HCT116 (cell line): ENCODE results near the gene ARHGEF12. TPM values are rescaled to one million over a fixed set of nuclear protein-coding genes. Genes with fewer than 3 reads are reported as not detected.
"Not testable (repeated sequence)": the region's sequence is repeated elsewhere in the genome, so short reads cannot be mapped to it uniquely, and the experiment has no call there.

Experiments
- ATAC-seq: fragments of 200-7000 bp; cut with Tn5 transposase; 2 replicates; pipeline ENCODE4 v1.9.1; 2020; ENCODE audit warnings: mild to moderate bottlenecking, moderate library complexity
- BruUV-seq: library from RNA; stranded (reverse); fragments of 400-500 nt; replicated peaks from 2 replicates; lab custom pipeline; 2021; lab: Mats Ljungman, UMichigan
- CTCF ChIA-PET: fragments of 300-600 bp; sonication (Branson Sonifier 250); formaldehyde crosslinking; loops from one replicate; lab custom pipeline; 2021; ENCODE audit warnings: antibody characterized with exemption; lab: Charles Lee
- POLR2A ChIA-PET: fragments of 300-600, 350-600 bp; sonication (Branson Sonifier 250); formaldehyde crosslinking; loops from one replicate; lab custom pipeline; 2021; ENCODE audit warnings: antibody characterized with exemption; lab: Charles Lee
- RAD21 ChIA-PET, 2 experiments: fragments of 300-600 bp; sonication (Branson Sonifier 250); formaldehyde crosslinking; loops; one replicate each; lab custom pipeline; 2023; ENCODE audit warnings: low total read pairs in 2 of 2; ENCODE audit not compliant: uncharacterized antibody in 2 of 2, unreplicated experiment in 2 of 2, low non-redundant PET in 1 of 2; lab: Charles Lee
- DNase-seq: peaks from one replicate; pipeline ENCODE4 v3.0.0-alpha.2; 2010; ENCODE audit warnings: low read depth, low spot score
- H2AFZ ChIP-seq: fragments of 200-600 bp; shearing (Covaris generic), sonication (generic); 2 replicates; pipeline ENCODE4 v1.6.1; 2017; ENCODE audit warnings: low read depth, mixed run types, mixed read lengths, antibody characterized with exemption, low read length; ENCODE audit not compliant: poor library complexity, severe bottlenecking
- H3K27ac ChIP-seq: 2 replicates; pipeline ENCODE4 v1.5.1; 2012; ENCODE audit warnings: low read depth, low read length
- H3K27me3 ChIP-seq: fragments of 200-600 bp; sonication (generic); 2 replicates; pipeline ENCODE4 v1.6.1; 2016; ENCODE audit warnings: mixed run types, low read length, mixed read lengths; ENCODE audit not compliant: insufficient read depth
- H3K36me3 ChIP-seq, 2 experiments: fragments of 200-500 bp in 1 of 2; fragments of 200-600 bp in 1 of 2; sonication (Bioruptor generic) in 1 of 2; sonication (generic) in 1 of 2; 2 replicates each; pipeline versions ENCODE4 v1.5.1 to v1.6.1; 2014 to 2016; ENCODE audit warnings: low read length in 2 of 2, inconsistent platforms in 1 of 2, mixed read lengths in 1 of 2, mixed run types in 1 of 2; ENCODE audit not compliant: insufficient read depth in 2 of 2, control insufficient read depth in 1 of 2
- H3K4me1 ChIP-seq, 2 experiments: fragments of 200-600 bp in 1 of 2; sonication (generic) in 1 of 2; 2 replicates each; pipeline versions ENCODE4 v1.5.1 to v1.6.1; 2012 to 2017; ENCODE audit warnings: low read length in 2 of 2, inconsistent platforms in 1 of 2, mild to moderate bottlenecking in 1 of 2, mixed read lengths in 1 of 2, mixed run types in 1 of 2, moderate library complexity in 1 of 2; ENCODE audit not compliant: insufficient read depth in 2 of 2, control insufficient read depth in 1 of 2
- H3K4me2 ChIP-seq: fragments of 200-600 bp; sonication (generic); 2 replicates; pipeline ENCODE4 v1.6.1; 2017; ENCODE audit warnings: mixed run types, low read length, mixed read lengths
- H3K4me3 ChIP-seq, 2 experiments: fragments of 200-600 bp in 1 of 2; sonication (generic) in 1 of 2; replicated peaks in 1 of 2; 2 replicates each; pipeline ENCODE4 v1.5.1; 2011 to 2016; ENCODE audit warnings: low read length in 2 of 2, control low read depth in 1 of 2, low read depth in 1 of 2, mild to moderate bottlenecking in 1 of 2, mixed read lengths in 1 of 2, mixed run types in 1 of 2
- H3K79me2 ChIP-seq: fragments of 200-600 bp; sonication (generic); 2 replicates; pipeline ENCODE4 v1.6.1; 2017; ENCODE audit warnings: mild to moderate bottlenecking, mixed run types, low read length, moderate library complexity, mixed read lengths; ENCODE audit not compliant: insufficient read depth
- H3K9ac ChIP-seq: fragments of 200-600 bp; sonication (generic); 2 replicates; pipeline ENCODE4 v1.6.1; 2016; ENCODE audit warnings: low read length, mixed read lengths
- H3K9me2 ChIP-seq: fragments of 200-600 bp; sonication (generic), shearing (Covaris generic); 2 replicates; pipeline ENCODE4 v1.6.1; 2017; ENCODE audit warnings: mixed run types, mild to moderate bottlenecking, moderate library complexity; ENCODE audit not compliant: insufficient read depth
- H3K9me3 ChIP-seq, 2 experiments: fragments of 200-500 bp in 1 of 2; fragments of 200-600 bp in 1 of 2; sonication (Bioruptor generic) in 1 of 2; sonication (generic) in 1 of 2; 2 replicates each; pipeline ENCODE4 v1.6.1; 2014 to 2017; ENCODE audit warnings: low read length in 2 of 2, mixed read lengths in 2 of 2, inconsistent platforms in 1 of 2, low read depth in 1 of 2, mild to moderate bottlenecking in 1 of 2, mixed run types in 1 of 2, moderate library complexity in 1 of 2; ENCODE audit not compliant: control insufficient read depth in 1 of 2, insufficient read depth in 1 of 2
- H4K20me1 ChIP-seq: fragments of 200-600 bp; sonication (generic), shearing (Covaris generic); 2 replicates; pipeline ENCODE4 v1.6.1; 2017; ENCODE audit warnings: mixed run types, mild to moderate bottlenecking, moderate library complexity; ENCODE audit not compliant: insufficient read depth
- CBX3 ChIP-seq: IDR thresholded peaks from 2 replicates; pipeline ENCODE4 v1.6.1; 2012; ENCODE audit warnings: low read depth
- CEBPB ChIP-seq: IDR thresholded peaks from 2 replicates; pipeline ENCODE4 v1.6.1; 2012; ENCODE audit warnings: low read depth
- EZH2 ChIP-seq: fragments of 200-600 bp; sonication (generic); IDR thresholded peaks from 2 replicates; pipeline ENCODE4 v1.6.1; 2017; ENCODE audit warnings: antibody characterized with exemption, mixed run types
- EZH2phosphoT487 ChIP-seq: fragments of 200-600 bp; IDR thresholded peaks from 2 replicates; pipeline ENCODE4 v1.6.1; 2018; ENCODE audit warnings: antibody characterized with exemption, borderline replicate concordance
- FOSL1 ChIP-seq: IDR thresholded peaks from 2 replicates; pipeline ENCODE4 v1.6.1; 2012; ENCODE audit warnings: low read depth
- JUND ChIP-seq: IDR thresholded peaks from 2 replicates; pipeline ENCODE4 v1.6.1; 2012
- ZNF274 ChIP-seq: fragments of 200-500 bp; sonication (Bioruptor generic); IDR thresholded peaks from 2 replicates; pipeline ENCODE4 v1.6.1; 2014; ENCODE audit warnings: mild to moderate bottlenecking, low read depth, low read length, inconsistent platforms
- intact Hi-C: fragments of 100-400 bp; cut with micrococcal nuclease; formaldehyde crosslinking; loops from 2 replicates; pipeline ENCODE4 v1.10.0; 2022
- total RNA-seq: library from RNA; stranded (reverse); gene quantifications from one replicate; pipeline ENCODE4 v1.2.1, GENCODE V29; 2021; ENCODE audit not compliant: unreplicated experiment
- TF ChIP-seq, protein P1 (sequence below): IDR thresholded peaks from 2 replicates; pipeline ENCODE4 v1.6.1; 2012; ENCODE audit warnings: low read depth
- TF ChIP-seq, protein P2 (sequence below), 3 experiments: fragments of 200-600 bp in 1 of 3; sonication (generic) in 1 of 3; IDR thresholded peaks in 2 of 3; conservative IDR thresholded peaks in 1 of 3; 2 replicates each; pipeline ENCODE4 v1.5.1; 2012 to 2017; ENCODE audit warnings: low read depth in 2 of 3, low read length in 2 of 3, antibody characterized with exemption in 1 of 3, borderline replicate concordance in 1 of 3, control low read depth in 1 of 3, mild to moderate bottlenecking in 1 of 3, mixed read lengths in 1 of 3, mixed run types in 1 of 3, moderate library complexity in 1 of 3; ENCODE audit not compliant: insufficient read depth in 1 of 3
- TF ChIP-seq, protein P3 (sequence below): IDR thresholded peaks from 2 replicates; pipeline ENCODE4 v1.6.1; 2012

Gene ARHGEF12
- total RNA-seq, 1 experiment from 2014 or later, result 81.4 TPM

DNA sequence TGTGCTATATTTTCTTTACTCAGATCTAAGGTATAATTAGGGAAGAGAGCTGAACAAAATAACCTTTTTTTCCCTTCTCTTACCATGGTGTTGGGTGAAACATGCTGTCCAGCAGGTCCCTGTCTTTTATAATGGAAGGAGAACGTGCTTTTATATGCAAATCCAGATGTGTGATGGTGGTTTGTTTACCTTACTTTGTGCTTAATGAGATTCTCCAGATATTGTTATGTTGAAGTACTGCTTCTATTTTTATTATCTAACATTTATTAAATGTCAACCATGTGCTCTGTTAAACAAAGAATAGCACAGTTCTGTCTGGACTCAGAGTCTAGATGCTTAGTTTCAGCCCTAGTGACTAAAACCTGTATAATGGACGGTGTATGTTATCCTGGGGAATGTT, 165.2 kb downstream of the ARHGEF12 start (continued):
- TF ChIP-seq, protein P1, sequence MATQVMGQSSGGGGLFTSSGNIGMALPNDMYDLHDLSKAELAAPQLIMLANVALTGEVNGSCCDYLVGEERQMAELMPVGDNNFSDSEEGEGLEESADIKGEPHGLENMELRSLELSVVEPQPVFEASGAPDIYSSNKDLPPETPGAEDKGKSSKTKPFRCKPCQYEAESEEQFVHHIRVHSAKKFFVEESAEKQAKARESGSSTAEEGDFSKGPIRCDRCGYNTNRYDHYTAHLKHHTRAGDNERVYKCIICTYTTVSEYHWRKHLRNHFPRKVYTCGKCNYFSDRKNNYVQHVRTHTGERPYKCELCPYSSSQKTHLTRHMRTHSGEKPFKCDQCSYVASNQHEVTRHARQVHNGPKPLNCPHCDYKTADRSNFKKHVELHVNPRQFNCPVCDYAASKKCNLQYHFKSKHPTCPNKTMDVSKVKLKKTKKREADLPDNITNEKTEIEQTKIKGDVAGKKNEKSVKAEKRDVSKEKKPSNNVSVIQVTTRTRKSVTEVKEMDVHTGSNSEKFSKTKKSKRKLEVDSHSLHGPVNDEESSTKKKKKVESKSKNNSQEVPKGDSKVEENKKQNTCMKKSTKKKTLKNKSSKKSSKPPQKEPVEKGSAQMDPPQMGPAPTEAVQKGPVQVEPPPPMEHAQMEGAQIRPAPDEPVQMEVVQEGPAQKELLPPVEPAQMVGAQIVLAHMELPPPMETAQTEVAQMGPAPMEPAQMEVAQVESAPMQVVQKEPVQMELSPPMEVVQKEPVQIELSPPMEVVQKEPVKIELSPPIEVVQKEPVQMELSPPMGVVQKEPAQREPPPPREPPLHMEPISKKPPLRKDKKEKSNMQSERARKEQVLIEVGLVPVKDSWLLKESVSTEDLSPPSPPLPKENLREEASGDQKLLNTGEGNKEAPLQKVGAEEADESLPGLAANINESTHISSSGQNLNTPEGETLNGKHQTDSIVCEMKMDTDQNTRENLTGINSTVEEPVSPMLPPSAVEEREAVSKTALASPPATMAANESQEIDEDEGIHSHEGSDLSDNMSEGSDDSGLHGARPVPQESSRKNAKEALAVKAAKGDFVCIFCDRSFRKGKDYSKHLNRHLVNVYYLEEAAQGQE, result no peak
- TF ChIP-seq EZH2, result no peak
- TF ChIP-seq, all 23 proteins: peak for 0

DNA sequence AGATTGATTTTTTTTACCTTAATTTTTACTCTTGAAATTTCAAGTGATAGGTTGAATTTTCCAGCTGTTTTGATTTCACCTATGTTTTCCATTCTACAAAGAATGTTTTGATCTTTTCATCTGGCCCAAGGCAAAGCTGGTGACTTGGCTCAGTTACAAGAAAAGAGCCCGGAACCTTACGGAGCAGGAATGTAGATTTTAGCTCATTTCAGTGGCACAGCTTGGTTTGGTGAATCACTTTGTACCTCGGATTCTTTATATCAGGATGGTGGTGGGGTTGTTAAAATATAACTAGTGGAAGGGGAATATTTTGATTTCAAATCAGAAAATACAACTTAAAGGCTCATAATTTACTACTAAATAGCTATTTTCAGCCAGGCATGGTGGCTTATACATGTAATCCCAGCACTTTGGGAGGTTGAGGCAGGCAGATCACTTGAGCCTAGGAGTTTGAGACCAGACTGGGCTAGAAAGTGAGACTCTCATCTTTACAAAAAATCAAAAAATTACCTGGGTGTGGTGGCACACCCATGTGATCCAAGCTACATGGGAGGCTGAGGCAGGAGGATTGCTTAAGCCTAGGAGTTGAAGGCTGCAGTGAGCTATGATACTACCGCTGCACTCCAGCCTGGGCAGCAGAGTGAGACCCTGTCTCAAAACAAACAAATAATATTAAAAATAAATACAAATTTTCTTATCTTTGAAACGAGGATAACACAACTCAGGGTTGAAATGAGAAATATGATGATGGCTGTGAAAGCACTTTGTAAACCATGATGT, 166.0 kb downstream of the ARHGEF12 start:
- intact Hi-C loops, result no loop called here
- no peak for ATAC-seq
- no peak for DNase-seq
- no peak overlapping the region for H2AFZ ChIP-seq
- no peaks in the 10 kb centered on the region for H3K27me3 ChIP-seq
- ChIA-PET CTCF (interaction anchor here (0.6 to 1.5 kb wide), 2 partner anchors 11 to 39 kb away, joined by 3 to 4 read pairs; no protein-coding TSS in a partner anchor), POLR2A (no interaction called here), RAD21 (no interaction called here)
- H3K4me1 ChIP-seq, result no peaks in the 10 kb centered on the region
- no peaks in the 10 kb centered on the region for H4K20me1 ChIP-seq
- no peak overlapping the region for H3K4me3 ChIP-seq
- H3K36me3 ChIP-seq, result no peaks in the 10 kb centered on the region
- H3K9me3 ChIP-seq, result no peaks in the 10 kb centered on the region
- no peak overlapping the region for H3K27ac ChIP-seq
- H3K4me2 ChIP-seq, result no peak overlapping the region
- TF ChIP-seq JUND (no peak), ZNF274 (no peak), CBX3 (no peak), EZH2 (no peak), CEBPB (no peak), FOSL1 (no peak), EZH2phosphoT487 (no peak)
- TF ChIP-seq, protein P2, sequence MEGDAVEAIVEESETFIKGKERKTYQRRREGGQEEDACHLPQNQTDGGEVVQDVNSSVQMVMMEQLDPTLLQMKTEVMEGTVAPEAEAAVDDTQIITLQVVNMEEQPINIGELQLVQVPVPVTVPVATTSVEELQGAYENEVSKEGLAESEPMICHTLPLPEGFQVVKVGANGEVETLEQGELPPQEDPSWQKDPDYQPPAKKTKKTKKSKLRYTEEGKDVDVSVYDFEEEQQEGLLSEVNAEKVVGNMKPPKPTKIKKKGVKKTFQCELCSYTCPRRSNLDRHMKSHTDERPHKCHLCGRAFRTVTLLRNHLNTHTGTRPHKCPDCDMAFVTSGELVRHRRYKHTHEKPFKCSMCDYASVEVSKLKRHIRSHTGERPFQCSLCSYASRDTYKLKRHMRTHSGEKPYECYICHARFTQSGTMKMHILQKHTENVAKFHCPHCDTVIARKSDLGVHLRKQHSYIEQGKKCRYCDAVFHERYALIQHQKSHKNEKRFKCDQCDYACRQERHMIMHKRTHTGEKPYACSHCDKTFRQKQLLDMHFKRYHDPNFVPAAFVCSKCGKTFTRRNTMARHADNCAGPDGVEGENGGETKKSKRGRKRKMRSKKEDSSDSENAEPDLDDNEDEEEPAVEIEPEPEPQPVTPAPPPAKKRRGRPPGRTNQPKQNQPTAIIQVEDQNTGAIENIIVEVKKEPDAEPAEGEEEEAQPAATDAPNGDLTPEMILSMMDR (IDR thresholded peaks at IDR 0.05 in 2 of 3, conservative IDR thresholded peaks at IDR 0.05 in 1 of 3; ENCODE audit: borderline replicate concordance in 1 of 3, insufficient read depth in 1 of 3, low read depth in 2 of 3, low read length in 2 of 3), result no peak
- TF ChIP-seq, protein P3, sequence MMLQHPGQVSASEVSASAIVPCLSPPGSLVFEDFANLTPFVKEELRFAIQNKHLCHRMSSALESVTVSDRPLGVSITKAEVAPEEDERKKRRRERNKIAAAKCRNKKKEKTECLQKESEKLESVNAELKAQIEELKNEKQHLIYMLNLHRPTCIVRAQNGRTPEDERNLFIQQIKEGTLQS, result no peak
- no peaks in the 10 kb centered on the region for H3K79me2 ChIP-seq
- no peaks in the 10 kb centered on the region for H3K9me2 ChIP-seq
- H3K9ac ChIP-seq, result no peak overlapping the region
- no TSS peak for BruUV-seq

DNA sequence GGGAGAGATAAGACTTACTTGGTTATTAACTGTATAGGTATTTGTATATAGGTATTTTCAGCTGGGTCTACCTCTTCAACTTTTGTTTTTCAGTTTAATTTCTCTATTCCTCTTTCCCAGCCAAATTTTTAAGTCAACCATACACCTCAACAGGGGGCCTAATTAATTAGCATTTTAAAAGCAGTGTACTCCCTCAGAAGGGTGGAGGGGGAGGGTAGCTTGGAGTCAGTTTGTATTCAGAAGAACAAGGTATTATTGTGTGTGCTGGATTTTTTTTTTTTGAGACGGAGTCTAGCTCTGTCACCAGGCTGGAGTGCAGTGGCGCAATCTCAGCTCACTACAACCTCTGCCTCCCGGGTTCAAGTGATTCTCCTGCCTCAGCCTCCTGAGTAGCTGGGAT, 167.3 kb downstream of the ARHGEF12 start:
- H3K27ac ChIP-seq, DNase-seq, POLR2A ChIA-PET, H3K27me3 ChIP-seq, H3K4me2 ChIP-seq, H2AFZ ChIP-seq, H3K9me2 ChIP-seq, H3K36me3 ChIP-seq, H3K9ac ChIP-seq, RAD21 ChIA-PET, intact Hi-C loops, H4K20me1 ChIP-seq, H3K4me1 ChIP-seq, BruUV-seq, H3K9me3 ChIP-seq, H3K79me2 ChIP-seq, ATAC-seq, H3K4me3 ChIP-seq: not testable (repeated sequence)
- CTCF ChIA-PET, result interaction anchor here (1.5 kb wide), 1 partner anchor 10 kb away, joined by 3 read pairs; no protein-coding TSS in a partner anchor
